Panc1 (cell line): ENCODE data around the gene EIF1. TPM values are rescaled to one million over a fixed set of nuclear protein-coding genes. Genes with fewer than 3 reads are reported as not detected.
"Not testable (repeated sequence)": the region's sequence is repeated elsewhere in the genome, so short reads cannot be mapped to it uniquely, and the experiment has no call there.

Experiments used
- ATAC-seq: fragments of 200-7000 bp; cut with Tn5 transposase; 2 replicates; pipeline ENCODE4 v1.9.1; 2020; ENCODE audit warnings: mild to moderate bottlenecking, moderate library complexity
- BruUV-seq: library from RNA; stranded (reverse); fragments of 400-500 nt; replicated peaks from 2 replicates; lab custom pipeline; 2021; lab: Mats Ljungman, UMichigan
- CTCF ChIA-PET: fragments of 300-600 bp; sonication (Branson Sonifier 250); formaldehyde crosslinking; loops from one replicate; lab custom pipeline; 2022; ENCODE audit warnings: antibody characterized with exemption; lab: Charles Lee
- POLR2A ChIA-PET: fragments of 300-600 bp; sonication (Branson Sonifier 250); formaldehyde crosslinking; loops from one replicate; lab custom pipeline; 2022; ENCODE audit warnings: antibody characterized with exemption; lab: Charles Lee
- DNase-seq: peaks from one replicate; pipeline ENCODE4 v3.0.0-alpha.2; 2010; ENCODE audit warnings: low read depth, low spot score
- H3K27ac ChIP-seq: 2 replicates; pipeline ENCODE4 v1.5.1; 2011; ENCODE audit warnings: mild to moderate bottlenecking, low read length, inconsistent platforms
- H3K27me3 ChIP-seq: fragments of 200-500 bp; sonication (Bioruptor generic); 2 replicates; pipeline ENCODE4 v1.6.0; 2014; ENCODE audit warnings: low read length, inconsistent platforms; ENCODE audit not compliant: control insufficient read depth, insufficient read depth
- H3K36me3 ChIP-seq: fragments of 200-500 bp; sonication (Bioruptor generic); 2 replicates; pipeline ENCODE4 v1.5.1; 2014; ENCODE audit warnings: inconsistent platforms, mild to moderate bottlenecking, low read length, moderate library complexity; ENCODE audit not compliant: control insufficient read depth, insufficient read depth
- H3K4me1 ChIP-seq: 2 replicates; pipeline ENCODE4 v1.5.1; 2011; ENCODE audit warnings: inconsistent platforms, mild to moderate bottlenecking, low read length, moderate library complexity; ENCODE audit not compliant: control insufficient read depth, insufficient read depth
- H3K4me3 ChIP-seq, 2 experiments: 2 replicates each; pipeline ENCODE4 v1.5.1; 2011 to 2012; ENCODE audit warnings: low read depth in 2 of 2, low read length in 2 of 2, mild to moderate bottlenecking in 2 of 2, inconsistent platforms in 1 of 2, moderate library complexity in 1 of 2
- H3K9me3 ChIP-seq: fragments of 200-500 bp; sonication (Bioruptor generic); 2 replicates; pipeline ENCODE4 v1.5.1; 2014; ENCODE audit warnings: low read depth, mild to moderate bottlenecking, inconsistent platforms, low read length, moderate library complexity; ENCODE audit not compliant: control insufficient read depth, insufficient read depth
- POLR2AphosphoS5 ChIP-seq: IDR thresholded peaks from 2 replicates; pipeline ENCODE4 v1.6.1; 2012; ENCODE audit warnings: mild to moderate bottlenecking, low read depth, low read length, moderate library complexity
- SIN3A ChIP-seq: IDR thresholded peaks from 2 replicates; pipeline ENCODE4 v1.6.1; 2012; ENCODE audit warnings: low read depth, mild to moderate bottlenecking, low read length, moderate library complexity, borderline replicate concordance; ENCODE audit not compliant: insufficient read depth
- TCF7L2 ChIP-seq: IDR thresholded peaks from 2 replicates; pipeline ENCODE4 v1.6.1; 2011; ENCODE audit warnings: mild to moderate bottlenecking, low read depth, low read length, inconsistent platforms
- in situ Hi-C: cut with HindIII; loops from 2 replicates; pipeline ENCODE4 v1.10.0; 2016; ENCODE audit warnings: low sequenced_read_pairs, low pct_unique_long_range_greater_than_20kb
- intact Hi-C: fragments of 100-400 bp; cut with micrococcal nuclease; formaldehyde crosslinking; loops from one replicate; pipeline ENCODE4 v1.10.0; 2022; ENCODE audit not compliant: unreplicated experiment
- total RNA-seq: library from RNA; stranded (reverse); gene quantifications from one replicate; pipeline ENCODE4 v1.2.1, GENCODE V29; 2021; ENCODE audit not compliant: unreplicated experiment
- TF ChIP-seq, protein P1 (sequence below): fragments of 450-650 bp; IDR thresholded peaks from 2 replicates; pipeline ENCODE4 v1.5.1; 2017; ENCODE audit warnings: mild to moderate bottlenecking
- TF ChIP-seq, protein P2 (sequence below), 2 experiments: IDR thresholded peaks; 2 replicates each; pipeline ENCODE4 v1.6.1; 2011 to 2012; ENCODE audit warnings: low read depth in 2 of 2, control low read depth in 1 of 2, low read length in 1 of 2, mild to moderate bottlenecking in 1 of 2, moderate library complexity in 1 of 2; ENCODE audit not compliant: insufficient read depth in 1 of 2

The EIF1 gene
- total RNA-seq, 1 experiment from 2014 or later = 747 TPM

DNA sequence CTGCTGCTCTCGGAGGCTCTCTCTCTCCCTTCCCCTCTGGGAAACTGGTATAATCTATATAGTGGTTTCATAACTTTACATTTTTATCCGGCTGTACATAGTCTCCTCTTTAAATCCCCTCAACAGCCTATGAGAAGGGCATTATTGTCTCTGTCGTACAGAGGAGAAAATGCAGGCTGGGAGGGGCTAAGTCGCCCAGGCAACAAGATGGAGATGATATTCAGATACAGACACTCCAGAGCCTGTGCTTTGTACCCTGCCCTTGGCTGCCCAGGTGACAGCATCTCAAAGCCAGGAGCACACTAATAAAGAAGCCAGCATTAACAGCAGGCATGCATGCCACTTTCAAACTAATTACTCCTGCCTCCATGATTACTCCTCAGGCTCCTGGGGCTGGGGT is 4.7 kb upstream of the EIF1 start:
- H3K4me3 ChIP-seq = no peak overlapping the region
- TF ChIP-seq SIN3A (no peak), TCF7L2 (no peak), POLR2AphosphoS5 (no peak)
- TF ChIP-seq, protein P1, sequence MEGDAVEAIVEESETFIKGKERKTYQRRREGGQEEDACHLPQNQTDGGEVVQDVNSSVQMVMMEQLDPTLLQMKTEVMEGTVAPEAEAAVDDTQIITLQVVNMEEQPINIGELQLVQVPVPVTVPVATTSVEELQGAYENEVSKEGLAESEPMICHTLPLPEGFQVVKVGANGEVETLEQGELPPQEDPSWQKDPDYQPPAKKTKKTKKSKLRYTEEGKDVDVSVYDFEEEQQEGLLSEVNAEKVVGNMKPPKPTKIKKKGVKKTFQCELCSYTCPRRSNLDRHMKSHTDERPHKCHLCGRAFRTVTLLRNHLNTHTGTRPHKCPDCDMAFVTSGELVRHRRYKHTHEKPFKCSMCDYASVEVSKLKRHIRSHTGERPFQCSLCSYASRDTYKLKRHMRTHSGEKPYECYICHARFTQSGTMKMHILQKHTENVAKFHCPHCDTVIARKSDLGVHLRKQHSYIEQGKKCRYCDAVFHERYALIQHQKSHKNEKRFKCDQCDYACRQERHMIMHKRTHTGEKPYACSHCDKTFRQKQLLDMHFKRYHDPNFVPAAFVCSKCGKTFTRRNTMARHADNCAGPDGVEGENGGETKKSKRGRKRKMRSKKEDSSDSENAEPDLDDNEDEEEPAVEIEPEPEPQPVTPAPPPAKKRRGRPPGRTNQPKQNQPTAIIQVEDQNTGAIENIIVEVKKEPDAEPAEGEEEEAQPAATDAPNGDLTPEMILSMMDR = no peak
- TF ChIP-seq, protein P2, sequence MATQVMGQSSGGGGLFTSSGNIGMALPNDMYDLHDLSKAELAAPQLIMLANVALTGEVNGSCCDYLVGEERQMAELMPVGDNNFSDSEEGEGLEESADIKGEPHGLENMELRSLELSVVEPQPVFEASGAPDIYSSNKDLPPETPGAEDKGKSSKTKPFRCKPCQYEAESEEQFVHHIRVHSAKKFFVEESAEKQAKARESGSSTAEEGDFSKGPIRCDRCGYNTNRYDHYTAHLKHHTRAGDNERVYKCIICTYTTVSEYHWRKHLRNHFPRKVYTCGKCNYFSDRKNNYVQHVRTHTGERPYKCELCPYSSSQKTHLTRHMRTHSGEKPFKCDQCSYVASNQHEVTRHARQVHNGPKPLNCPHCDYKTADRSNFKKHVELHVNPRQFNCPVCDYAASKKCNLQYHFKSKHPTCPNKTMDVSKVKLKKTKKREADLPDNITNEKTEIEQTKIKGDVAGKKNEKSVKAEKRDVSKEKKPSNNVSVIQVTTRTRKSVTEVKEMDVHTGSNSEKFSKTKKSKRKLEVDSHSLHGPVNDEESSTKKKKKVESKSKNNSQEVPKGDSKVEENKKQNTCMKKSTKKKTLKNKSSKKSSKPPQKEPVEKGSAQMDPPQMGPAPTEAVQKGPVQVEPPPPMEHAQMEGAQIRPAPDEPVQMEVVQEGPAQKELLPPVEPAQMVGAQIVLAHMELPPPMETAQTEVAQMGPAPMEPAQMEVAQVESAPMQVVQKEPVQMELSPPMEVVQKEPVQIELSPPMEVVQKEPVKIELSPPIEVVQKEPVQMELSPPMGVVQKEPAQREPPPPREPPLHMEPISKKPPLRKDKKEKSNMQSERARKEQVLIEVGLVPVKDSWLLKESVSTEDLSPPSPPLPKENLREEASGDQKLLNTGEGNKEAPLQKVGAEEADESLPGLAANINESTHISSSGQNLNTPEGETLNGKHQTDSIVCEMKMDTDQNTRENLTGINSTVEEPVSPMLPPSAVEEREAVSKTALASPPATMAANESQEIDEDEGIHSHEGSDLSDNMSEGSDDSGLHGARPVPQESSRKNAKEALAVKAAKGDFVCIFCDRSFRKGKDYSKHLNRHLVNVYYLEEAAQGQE (IDR thresholded peaks at IDR 0.05; ENCODE audit: insufficient read depth in 1 of 2, low read depth in 2 of 2, low read length in 1 of 2) = no peak
- H3K9me3 ChIP-seq = no peaks in the 10 kb centered on the region; the same call in 1 of the 2 replicates
- H3K4me1 ChIP-seq = peaks cover 7% of the 10 kb centered on the region
- H3K27me3 ChIP-seq = no peaks in the 10 kb centered on the region
- ChIA-PET CTCF (no interaction called here), POLR2A (no interaction called here)
- BruUV-seq = no TSS peak
- ATAC-seq (no peak), DNase-seq (no peak)
- no peak overlapping the region for H3K27ac ChIP-seq
- in situ Hi-C loops (no loop called here), intact Hi-C loops (no loop called here)
- H3K36me3 ChIP-seq = no peaks in the 10 kb centered on the region

DNA sequence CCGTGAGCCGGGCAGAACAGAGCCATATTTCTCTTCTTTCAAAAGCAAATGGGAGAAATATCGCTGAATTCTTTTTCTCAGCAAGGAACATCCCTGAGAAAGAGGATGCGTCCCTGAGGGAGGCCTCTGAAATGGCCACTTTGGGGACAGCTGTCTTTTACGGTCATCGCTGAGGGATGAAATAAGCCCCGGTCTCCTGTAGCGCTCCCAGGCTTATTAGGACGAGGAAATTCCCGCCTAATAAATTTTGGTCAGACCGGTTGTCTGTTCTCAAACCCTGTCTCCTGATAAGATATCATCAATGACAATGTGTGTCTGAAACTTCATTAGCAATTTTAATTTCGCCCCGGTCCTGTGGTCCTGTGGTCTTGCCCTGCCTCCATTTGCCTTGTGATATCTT is 2.9 kb upstream of the EIF1 start:
- Histone ChIP-seq H3K36me3 (peaks cover 15% of the 10 kb centered on the region), H3K4me1 (peaks cover 15% of the 10 kb centered on the region)
- H3K9me3 ChIP-seq, DNase-seq, H3K4me3 ChIP-seq, in situ Hi-C loops, H3K27ac ChIP-seq, H3K27me3 ChIP-seq, BruUV-seq, ATAC-seq, intact Hi-C loops: not testable (repeated sequence)
- ChIA-PET POLR2A (interaction anchor here (0.6 kb wide), 1 partner anchor 10 kb away, joined by 8 read pairs; no protein-coding TSS in a partner anchor), CTCF (interaction anchor here (1.1 kb wide), 1 partner anchor 20 kb away, joined by 10 read pairs; no protein-coding TSS in a partner anchor)

DNA sequence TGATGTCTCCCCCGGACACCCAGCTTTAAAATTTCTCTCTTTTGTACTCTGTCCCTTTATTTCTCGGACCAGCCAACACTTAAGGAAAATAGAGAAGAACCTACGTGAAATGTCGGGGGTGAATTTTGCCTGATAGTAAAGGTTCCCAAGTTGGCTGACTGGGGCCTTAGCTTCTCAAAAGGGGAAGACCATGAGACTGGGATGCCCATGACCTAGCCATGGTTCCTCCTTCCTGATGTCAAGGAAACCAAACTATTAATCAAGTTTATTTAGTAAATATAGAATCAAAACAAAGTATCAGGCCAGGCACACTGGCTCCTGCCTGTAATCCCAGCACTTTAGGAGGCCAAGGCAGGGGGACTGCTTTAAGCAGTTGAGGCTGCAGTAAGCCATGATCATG is 2.4 kb upstream of the EIF1 start:
- TF ChIP-seq TCF7L2 = no peak
- no peak for TF ChIP-seq SIN3A
- TF ChIP-seq, protein P2 (IDR thresholded peaks at IDR 0.05; ENCODE audit: insufficient read depth in 1 of 2, low read depth in 2 of 2, low read length in 1 of 2) = no peak
- TF ChIP-seq POLR2AphosphoS5 = no peak
- TF ChIP-seq, protein P1 = no peak
- Histone ChIP-seq H3K36me3 (peaks cover 20% of the 10 kb centered on the region), H3K27ac (no peak overlapping the region), H3K27me3 (no peaks in the 10 kb centered on the region), H3K4me3 (no peak overlapping the region), H3K4me1 (peaks cover 20% of the 10 kb centered on the region), H3K9me3 (no peaks in the 10 kb centered on the region; the same call in 1 of the 2 replicates)
- ChIA-PET POLR2A (no interaction called here), CTCF (no interaction called here)
- DNase-seq (no peak), ATAC-seq (no peak)
- in situ Hi-C loops = no loop called here
- intact Hi-C loops = no loop called here
- BruUV-seq = no TSS peak
